GM13976 (cell line): ENCODE data around the gene MYO1C.
"Not testable (repeated sequence)": the region's sequence is repeated elsewhere in the genome, so short reads cannot be mapped to it uniquely, and the experiment has no call there.

Experiments
- DNase-seq: peaks from one replicate; pipeline ENCODE4 v3.0.0; 2012; ENCODE audit warnings: low spot score
- in situ Hi-C: fragments of 300-500 bp; cut with MboI; formaldehyde crosslinking; loops from one replicate; pipeline ENCODE4 v1.12.0; 2022; ENCODE audit warnings: low sequenced_read_pairs, mixed read lengths, inconsistent platforms; ENCODE audit not compliant: unreplicated experiment
- TF ChIP-seq, protein P1 (sequence below): IDR thresholded peaks from 2 replicates; pipeline ENCODE4 v1.5.1; 2012; ENCODE audit warnings: borderline replicate concordance, mild to moderate bottlenecking; ENCODE audit not compliant: insufficient read depth; ENCODE audit errors: extremely low read depth, missing control alignments, control extremely low read depth

Gene MYO1C

DNA sequence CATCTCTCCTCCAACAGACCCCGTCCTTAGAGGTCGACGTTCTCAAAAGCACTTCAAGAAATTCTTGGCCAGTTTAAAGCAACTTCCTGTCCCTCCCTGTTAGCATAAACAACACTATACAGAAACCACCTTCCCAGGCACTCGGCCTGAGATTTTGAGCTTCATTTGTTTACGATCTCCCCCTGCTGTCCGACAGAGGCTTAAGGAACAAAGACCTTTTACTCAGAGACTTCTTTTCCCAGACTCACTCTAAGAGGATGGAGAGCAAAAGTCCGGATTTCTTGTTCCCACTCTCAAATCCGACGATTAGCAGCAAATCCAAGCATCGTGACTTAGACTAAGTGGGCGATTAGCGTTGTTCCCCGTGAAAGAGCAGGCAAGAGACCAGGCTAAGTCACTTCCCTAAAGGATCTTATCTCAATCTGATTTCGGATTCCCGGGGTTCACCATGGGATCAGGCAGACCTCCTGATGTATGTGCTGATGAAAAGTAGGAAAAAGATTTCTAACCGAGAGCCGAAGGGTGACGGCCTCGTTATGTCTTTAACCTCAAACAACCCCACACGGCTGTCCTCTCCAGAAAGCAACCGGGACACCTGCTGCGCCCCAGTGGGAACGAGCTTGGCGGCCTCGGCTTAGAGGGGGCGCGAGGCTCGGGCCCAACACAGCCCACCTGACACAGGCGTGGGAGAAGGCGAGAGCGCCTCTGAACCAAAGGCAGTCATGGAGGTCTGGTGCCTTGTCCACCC, 23.3 kb upstream of the MYO1C start:
- in situ Hi-C loops, result loop anchor here (10.0 kb wide), 1 partner anchor 161 kb away; no protein-coding TSS in a partner anchor
- TF ChIP-seq, protein P1, sequence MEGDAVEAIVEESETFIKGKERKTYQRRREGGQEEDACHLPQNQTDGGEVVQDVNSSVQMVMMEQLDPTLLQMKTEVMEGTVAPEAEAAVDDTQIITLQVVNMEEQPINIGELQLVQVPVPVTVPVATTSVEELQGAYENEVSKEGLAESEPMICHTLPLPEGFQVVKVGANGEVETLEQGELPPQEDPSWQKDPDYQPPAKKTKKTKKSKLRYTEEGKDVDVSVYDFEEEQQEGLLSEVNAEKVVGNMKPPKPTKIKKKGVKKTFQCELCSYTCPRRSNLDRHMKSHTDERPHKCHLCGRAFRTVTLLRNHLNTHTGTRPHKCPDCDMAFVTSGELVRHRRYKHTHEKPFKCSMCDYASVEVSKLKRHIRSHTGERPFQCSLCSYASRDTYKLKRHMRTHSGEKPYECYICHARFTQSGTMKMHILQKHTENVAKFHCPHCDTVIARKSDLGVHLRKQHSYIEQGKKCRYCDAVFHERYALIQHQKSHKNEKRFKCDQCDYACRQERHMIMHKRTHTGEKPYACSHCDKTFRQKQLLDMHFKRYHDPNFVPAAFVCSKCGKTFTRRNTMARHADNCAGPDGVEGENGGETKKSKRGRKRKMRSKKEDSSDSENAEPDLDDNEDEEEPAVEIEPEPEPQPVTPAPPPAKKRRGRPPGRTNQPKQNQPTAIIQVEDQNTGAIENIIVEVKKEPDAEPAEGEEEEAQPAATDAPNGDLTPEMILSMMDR, result peak; percentile 59

GRCh38 chr17:1512351-1512750, 19.9 kb upstream of the MYO1C start:
- no peak for DNase-seq
- TF ChIP-seq, protein P1, result no peak
- in situ Hi-C loops, result loop anchor here (10.0 kb wide), 1 partner anchor 158 kb away; no protein-coding TSS in a partner anchor

More for the DNA sequence above, 23.3 kb upstream of the MYO1C start:
- DNase-seq, result peak; percentile 81

GRCh38 chr17:1511756-1512321, 19.4 kb upstream of the MYO1C start:
- in situ Hi-C loops, result loop anchor here (10.0 kb wide), 1 partner anchor 157 kb away; no protein-coding TSS in a partner anchor
- TF ChIP-seq, protein P1, result no peak
- DNase-seq, result no peak

GRCh38 chr17:1511290-1511689, 18.8 kb upstream of the MYO1C start:
- no peak for DNase-seq
- in situ Hi-C loops, result loop anchor here (10.0 kb wide), 1 partner anchor 156 kb away; no protein-coding TSS in a partner anchor
- TF ChIP-seq, protein P1, result no peak

- in situ Hi-C loops, result no loop called here
- no peak for DNase-seq
- TF ChIP-seq, protein P1, result no peak
Measured at GRCh38 chr17:1509290-1509881, 16.9 kb upstream of the MYO1C start.

DNA sequence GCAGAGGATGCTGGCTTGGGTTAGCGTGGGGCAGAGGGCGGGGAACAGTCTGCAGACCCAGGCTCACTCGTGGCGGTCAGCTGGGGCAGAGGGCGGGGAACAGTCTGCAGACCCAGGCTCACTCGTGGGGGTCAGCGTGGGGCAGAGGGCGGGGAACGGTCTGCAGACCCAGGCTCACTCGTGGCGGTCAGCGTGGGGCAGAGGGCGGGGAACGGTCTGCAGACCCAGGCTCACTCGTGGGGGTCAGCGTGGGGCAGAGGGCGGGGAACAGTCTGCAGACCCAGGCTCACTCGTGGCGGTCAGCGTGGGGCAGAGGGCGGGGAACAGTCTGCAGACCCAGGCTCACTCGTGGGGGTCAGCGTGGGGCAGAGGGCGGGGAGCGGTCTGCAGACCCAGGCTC, 16.2 kb upstream of the MYO1C start:
- DNase-seq, in situ Hi-C loops: not testable (repeated sequence)
